Measurements from ENCODE around the gene KCNG4. TPM values are rescaled to one million over a fixed set of nuclear protein-coding genes. Genes with fewer than 3 reads are reported as not detected.

KCNG4 gene
- total and polyA plus RNA-seq, 2 experiments from 2014 or later = 0.07 TPM; not detected in 1

DNA sequence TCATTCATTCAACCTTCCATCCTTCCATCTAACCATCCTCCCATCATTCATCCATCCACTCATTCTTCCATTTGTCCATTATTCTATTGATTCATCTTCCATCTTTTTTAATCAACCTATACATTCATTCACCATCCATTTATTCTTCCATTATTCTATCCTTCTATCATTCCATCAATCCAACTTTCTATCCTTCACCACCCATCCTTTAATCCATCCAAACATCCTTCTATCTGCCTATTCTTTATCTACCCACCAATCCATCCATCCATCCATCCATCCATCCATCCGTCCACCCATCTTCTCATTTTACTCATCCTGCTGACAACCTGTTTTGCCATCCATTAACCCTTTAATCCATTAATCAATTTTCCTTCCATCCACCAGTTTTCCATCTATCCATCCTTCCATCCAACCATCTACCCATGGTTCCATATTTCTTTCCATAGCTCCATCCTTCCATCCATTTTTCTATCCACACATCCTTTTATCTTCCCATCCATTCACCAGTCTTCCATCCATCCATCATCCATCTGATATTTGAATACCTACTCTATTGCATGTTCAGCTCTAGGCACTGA is 33.0 kb upstream of the KCNG4 start (continued):
- TF ChIP-seq POLR2AphosphoS5 (IDR thresholded peaks at IDR 0.05; ENCODE audit: low read depth) = no peak
- no peak for TF ChIP-seq ZNF114 (CRISPR knock-in tag; IDR thresholded peaks at IDR 0.05)

DNA sequence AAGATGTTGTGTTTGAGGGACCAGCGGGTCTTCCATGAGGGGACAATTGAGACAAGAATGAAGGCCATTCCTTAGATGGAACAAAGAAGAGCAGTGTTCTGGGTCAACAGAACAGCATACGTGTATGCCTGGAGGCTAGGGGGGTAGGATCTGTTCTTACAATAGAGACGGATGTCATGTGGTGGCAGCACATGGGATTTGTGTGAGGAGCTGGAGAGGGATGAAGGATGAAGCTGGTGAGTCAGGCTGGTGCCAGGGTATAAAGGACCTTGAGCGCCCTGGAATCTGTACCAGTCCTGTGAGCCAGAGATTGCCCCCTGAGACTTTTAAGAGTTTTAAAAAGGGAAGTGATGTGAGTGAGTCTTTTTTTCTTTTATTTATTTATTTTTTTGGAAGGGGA is 32.1 kb upstream of the KCNG4 start:
- Histone ChIP-seq H3K4me3 (no peak overlapping the region), H3K79me2 (replicated peaks; ENCODE audit: insufficient read depth) (no peaks in the 10 kb centered on the region), H2AFZ (no peak overlapping the region), H3K36me3 (ENCODE audit: insufficient read depth) (no peaks in the 10 kb centered on the region), H3K27ac (ENCODE audit: low read depth) (no peak overlapping the region), H3K4me1 (ENCODE audit: insufficient read depth) (no peaks in the 10 kb centered on the region), H3K4me2 (no peak overlapping the region), H3F3A (replicated peaks; ENCODE audit: low read depth) (no peaks in the 10 kb centered on the region), H3K27me3 (ENCODE audit: insufficient read depth) (no peaks in the 10 kb centered on the region), H4K20me1 (replicated peaks; ENCODE audit: insufficient read depth) (no peaks in the 10 kb centered on the region), H3K9me2 (ENCODE audit: insufficient read depth) (peaks cover 7% of the 10 kb centered on the region; the same call in 1 of the 2 replicates)
- DNase-seq (ENCODE audit: low spot score) (no peak), ATAC-seq (no peak)
- Mint-ChIP-seq H3K27me3 (ENCODE audit: insufficient read depth, low read depth, poor library complexity) (no peaks in the 10 kb centered on the region), H3K36me3 (ENCODE audit: low read depth) (no peaks in the 10 kb centered on the region), H3K9me3 (no peaks in the 10 kb centered on the region), H3K4me1 (no peaks in the 10 kb centered on the region), H3K4me3 (no peak overlapping the region), H3K27ac (no peak overlapping the region)
- TF ChIP-seq EZH2phosphoT487 (IDR thresholded peaks at IDR 0.05; ENCODE audit: unreplicated experiment) = no peak
- no peak for TF ChIP-seq NANOG (IDR thresholded peaks at IDR 0.05; ENCODE audit: borderline replicate concordance)
- no peak for TF ChIP-seq POLR2AphosphoS5 (IDR thresholded peaks at IDR 0.05; ENCODE audit: low read depth)
- no peak for TF ChIP-seq STAT1 (IDR thresholded peaks at IDR 0.05; ENCODE audit: unreplicated experiment)
- TF ChIP-seq EZH2 (IDR thresholded peaks at IDR 0.05; ENCODE audit: low read depth, unreplicated experiment) = no peak
- TF ChIP-seq, protein P1, sequence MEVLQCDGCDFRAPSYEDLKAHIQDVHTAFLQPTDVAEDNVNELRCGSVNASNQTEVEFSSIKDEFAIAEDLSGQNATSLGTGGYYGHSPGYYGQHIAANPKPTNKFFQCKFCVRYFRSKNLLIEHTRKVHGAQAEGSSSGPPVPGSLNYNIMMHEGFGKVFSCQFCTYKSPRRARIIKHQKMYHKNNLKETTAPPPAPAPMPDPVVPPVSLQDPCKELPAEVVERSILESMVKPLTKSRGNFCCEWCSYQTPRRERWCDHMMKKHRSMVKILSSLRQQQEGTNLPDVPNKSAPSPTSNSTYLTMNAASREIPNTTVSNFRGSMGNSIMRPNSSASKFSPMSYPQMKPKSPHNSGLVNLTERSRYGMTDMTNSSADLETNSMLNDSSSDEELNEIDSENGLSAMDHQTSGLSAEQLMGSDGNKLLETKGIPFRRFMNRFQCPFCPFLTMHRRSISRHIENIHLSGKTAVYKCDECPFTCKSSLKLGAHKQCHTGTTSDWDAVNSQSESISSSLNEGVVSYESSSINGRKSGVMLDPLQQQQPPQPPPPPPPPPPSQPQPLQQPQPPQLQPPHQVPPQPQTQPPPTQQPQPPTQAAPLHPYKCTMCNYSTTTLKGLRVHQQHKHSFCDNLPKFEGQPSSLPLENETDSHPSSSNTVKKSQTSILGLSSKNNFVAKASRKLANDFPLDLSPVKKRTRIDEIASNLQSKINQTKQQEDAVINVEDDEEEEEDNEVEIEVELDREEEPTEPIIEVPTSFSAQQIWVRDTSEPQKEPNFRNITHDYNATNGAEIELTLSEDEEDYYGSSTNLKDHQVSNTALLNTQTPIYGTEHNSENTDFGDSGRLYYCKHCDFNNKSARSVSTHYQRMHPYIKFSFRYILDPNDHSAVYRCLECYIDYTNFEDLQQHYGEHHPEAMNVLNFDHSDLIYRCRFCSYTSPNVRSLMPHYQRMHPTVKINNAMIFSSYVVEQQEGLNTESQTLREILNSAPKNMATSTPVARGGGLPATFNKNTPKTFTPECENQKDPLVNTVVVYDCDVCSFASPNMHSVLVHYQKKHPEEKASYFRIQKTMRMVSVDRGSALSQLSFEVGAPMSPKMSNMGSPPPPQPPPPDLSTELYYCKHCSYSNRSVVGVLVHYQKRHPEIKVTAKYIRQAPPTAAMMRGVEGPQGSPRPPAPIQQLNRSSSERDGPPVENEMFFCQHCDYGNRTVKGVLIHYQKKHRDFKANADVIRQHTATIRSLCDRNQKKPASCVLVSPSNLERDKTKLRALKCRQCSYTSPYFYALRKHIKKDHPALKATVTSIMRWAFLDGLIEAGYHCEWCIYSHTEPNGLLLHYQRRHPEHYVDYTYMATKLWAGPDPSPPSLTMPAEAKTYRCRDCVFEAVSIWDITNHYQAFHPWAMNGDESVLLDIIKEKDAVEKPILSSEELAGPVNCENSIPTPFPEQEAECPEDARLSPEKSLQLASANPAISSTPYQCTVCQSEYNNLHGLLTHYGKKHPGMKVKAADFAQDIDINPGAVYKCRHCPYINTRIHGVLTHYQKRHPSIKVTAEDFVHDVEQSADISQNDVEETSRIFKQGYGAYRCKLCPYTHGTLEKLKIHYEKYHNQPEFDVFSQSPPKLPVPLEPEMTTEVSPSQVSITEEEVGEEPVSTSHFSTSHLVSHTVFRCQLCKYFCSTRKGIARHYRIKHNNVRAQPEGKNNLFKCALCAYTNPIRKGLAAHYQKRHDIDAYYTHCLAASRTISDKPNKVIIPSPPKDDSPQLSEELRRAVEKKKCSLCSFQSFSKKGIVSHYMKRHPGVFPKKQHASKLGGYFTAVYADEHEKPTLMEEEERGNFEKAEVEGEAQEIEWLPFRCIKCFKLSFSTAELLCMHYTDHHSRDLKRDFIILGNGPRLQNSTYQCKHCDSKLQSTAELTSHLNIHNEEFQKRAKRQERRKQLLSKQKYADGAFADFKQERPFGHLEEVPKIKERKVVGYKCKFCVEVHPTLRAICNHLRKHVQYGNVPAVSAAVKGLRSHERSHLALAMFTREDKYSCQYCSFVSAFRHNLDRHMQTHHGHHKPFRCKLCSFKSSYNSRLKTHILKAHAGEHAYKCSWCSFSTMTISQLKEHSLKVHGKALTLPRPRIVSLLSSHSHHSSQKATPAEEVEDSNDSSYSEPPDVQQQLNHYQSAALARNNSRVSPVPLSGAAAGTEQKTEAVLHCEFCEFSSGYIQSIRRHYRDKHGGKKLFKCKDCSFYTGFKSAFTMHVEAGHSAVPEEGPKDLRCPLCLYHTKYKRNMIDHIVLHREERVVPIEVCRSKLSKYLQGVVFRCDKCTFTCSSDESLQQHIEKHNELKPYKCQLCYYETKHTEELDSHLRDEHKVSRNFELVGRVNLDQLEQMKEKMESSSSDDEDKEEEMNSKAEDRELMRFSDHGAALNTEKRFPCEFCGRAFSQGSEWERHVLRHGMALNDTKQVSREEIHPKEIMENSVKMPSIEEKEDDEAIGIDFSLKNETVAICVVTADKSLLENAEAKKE (CRISPR knock-in tag; IDR thresholded peaks at IDR 0.05) = no peak

Measured in GM23338 (cell line).